Neural progenitor cell (in vitro differentiated cells): ENCODE measurements around the gene NHEJ1.

Experiments
- CTCF ChIP-seq: fragments of 200-600 bp; sonication (generic); IDR thresholded peaks from 2 replicates; pipeline ENCODE4 v1.5.1; 2017; ENCODE audit warnings: antibody characterized with exemption, mild to moderate bottlenecking
- EZH2 ChIP-seq: fragments of 200-600 bp; sonication (generic); IDR thresholded peaks from 2 replicates; pipeline ENCODE4 v1.6.1; 2017; ENCODE audit warnings: antibody characterized with exemption, mild to moderate bottlenecking, moderate library complexity
- EZH2phosphoT487 ChIP-seq: fragments of 200-600 bp; sonication (generic); IDR thresholded peaks from 2 replicates; pipeline ENCODE4 v1.6.1; 2017; ENCODE audit warnings: antibody characterized with exemption

- TF ChIP-seq CTCF (no peak), EZH2 (no peak), EZH2phosphoT487 (no peak)
Observed at GRCh38 chr2:219159771-219160185, 837 bp downstream of the NHEJ1 start.
